NCI-H460 (cell line): ENCODE data around the gene C2orf42. TPM values are rescaled to one million over a fixed set of nuclear protein-coding genes. Genes with fewer than 3 reads are reported as not detected.
"Not testable (repeated sequence)": the region's sequence is repeated elsewhere in the genome, so short reads cannot be mapped to it uniquely, and the experiment has no call there.

Experiments used
- DNase-seq: peaks from one replicate; pipeline ENCODE4 v3.0.0-alpha.2; 2016; ENCODE audit warnings: low read depth; ENCODE audit errors: extremely low read depth
- total RNA-seq: library from RNA; depleted of rRNA; stranded (reverse); fragments of >200 nt; shearing (Covaris generic); gene quantifications from 2 replicates; pipeline ENCODE4 v1.2.3, GENCODE V29; 2014

Gene C2orf42
- total RNA-seq, 1 experiment from 2014 or later = 15.6 TPM

DNA sequence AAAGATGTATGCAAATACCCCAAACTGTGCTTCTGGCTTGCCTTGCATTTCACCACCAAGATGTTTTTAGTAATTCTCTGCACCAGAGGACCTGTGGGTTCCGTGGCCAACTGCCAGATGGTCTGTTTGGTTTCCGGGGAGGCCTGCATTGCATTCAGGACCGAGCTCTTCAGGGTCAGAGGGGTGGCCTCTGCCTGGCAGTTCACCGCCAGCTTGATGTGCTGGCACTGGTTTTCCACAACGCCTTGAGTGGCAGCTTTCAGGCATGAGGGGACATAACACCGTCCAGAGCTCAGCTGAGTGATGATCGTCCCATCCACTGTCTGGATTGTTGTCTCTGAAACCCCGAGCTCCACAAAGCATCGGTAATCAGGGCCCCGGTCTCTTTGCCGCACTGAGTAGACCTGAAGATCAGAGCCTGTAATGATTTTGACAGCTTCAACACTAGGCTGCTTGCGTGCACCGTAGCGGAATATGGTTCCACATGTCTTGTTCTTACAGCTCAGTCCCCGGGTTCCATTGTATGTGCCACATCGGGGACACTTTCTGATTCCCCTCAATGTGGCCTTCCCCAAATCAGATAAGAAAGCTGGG is 9.4 kb downstream of the C2orf42 start:
- DNase-seq = no peak

DNA sequence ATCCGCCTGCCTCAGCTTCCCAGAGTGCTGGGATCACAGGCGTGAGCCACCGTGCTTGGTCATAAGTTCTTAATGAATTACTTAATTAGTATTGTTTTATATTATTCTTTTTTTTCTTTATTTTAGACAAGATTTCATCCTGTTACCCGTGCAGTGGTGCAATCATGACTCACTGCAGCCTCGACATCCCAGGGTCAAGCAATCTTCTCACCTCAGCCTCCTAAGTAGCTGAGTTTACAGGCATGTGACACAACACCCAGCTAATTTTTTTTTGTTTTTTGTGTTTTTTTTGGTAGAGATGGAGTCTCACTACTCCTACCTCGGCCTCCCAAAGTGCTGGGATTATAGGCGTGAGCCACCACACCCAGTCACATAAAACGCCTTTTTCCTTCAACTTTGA is 17.3 kb downstream of the C2orf42 start:
- DNase-seq = no peak

DNA sequence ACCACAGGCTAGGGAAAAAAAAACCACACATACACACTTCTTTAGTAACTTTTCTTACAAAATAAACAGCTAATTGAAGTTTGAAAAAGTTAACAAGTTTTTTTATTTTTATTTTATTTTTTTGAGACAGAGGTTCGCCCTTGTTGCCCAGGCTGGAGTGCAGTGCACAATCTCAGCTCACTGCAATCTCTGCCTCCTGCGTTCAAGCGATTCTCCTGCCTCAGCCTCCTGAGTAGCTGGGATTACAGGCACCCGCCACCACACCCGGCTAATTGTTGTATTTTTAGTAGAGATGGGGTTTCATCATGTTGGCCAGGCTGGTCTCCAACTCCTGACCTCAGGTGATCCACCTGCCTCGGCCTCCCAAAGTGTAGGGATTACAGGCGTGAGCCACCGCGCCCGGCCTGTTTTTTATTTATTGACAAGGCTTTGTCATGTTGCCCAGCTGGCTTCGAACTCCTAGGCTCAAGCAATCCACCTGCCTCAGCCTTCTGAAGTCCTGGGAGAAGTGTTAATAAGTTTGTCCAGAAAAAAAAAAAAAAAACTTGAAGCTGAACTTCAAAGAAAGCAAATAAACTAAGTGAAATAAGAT is 21.1 kb downstream of the C2orf42 start:
- DNase-seq = not testable (repeated sequence)

DNA sequence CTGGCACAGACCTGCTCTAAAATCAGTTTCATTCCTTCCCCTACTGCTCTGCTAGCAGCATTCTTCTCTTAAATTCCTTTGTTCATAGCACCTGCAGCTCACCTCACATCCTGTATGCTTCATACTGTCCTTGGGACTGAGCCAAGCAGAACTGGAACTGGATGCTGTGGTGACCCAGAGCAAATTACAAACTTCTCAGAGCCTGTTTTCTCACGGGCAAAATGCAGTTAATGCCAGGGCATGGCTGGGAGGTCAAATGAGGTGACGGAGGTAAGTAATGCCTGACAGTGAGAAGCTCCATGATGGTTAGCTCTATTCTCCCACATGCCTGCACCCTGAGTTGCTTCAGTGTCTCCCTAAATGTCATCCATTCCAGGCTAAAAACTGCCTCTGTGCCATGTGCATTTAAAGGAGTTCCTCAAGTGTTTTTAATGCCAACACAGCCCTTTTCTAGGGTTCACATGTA is 29.7 kb downstream of the C2orf42 start:
- DNase-seq = no peak

DNA sequence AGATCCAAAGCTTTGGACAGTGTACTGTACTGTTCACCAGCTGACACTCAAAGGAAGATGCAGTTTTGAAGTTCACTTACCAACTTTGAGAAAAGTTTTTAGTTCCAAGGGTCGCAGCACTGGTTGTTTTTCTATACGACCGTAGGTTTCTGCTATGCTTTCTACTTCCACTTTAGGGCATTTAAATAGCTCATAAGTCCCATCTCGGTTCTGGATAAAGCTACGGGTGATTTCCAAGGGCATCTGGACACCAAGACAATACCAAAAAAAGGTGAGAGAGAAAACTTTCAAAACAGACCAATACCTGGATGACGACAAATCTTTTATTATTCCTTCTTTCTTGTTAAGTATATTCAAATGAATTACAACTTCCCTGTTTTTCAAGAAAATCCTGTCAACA is 30.3 kb downstream of the C2orf42 start:
- no peak for DNase-seq

DNA sequence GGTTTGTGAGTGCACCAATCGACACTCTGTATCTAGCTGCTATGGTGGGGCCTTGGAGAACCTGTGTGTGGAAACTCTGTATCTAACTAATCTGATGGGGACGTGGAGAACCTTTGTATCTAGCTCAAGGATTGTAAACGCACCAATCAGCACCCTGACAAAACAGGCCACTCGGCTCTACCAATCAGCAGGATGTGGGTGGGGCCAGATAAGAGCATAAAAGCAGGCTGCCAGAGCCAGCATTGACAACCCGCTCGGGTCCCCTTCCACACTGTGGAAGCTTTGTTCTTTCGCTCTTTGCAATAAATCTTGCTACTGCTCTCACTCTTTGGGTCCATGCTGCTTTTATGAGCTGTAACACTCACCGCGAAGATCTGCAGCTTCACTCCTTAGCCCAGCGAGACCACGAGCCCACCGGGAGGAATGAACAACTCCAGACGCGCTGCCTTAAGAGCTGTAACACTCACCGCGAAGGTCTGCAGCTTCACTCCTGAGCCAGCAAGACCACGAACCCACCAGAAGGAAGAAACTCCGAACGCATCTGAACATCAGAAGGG is 41.6 kb downstream of the C2orf42 start:
- not testable (repeated sequence) for DNase-seq

DNA sequence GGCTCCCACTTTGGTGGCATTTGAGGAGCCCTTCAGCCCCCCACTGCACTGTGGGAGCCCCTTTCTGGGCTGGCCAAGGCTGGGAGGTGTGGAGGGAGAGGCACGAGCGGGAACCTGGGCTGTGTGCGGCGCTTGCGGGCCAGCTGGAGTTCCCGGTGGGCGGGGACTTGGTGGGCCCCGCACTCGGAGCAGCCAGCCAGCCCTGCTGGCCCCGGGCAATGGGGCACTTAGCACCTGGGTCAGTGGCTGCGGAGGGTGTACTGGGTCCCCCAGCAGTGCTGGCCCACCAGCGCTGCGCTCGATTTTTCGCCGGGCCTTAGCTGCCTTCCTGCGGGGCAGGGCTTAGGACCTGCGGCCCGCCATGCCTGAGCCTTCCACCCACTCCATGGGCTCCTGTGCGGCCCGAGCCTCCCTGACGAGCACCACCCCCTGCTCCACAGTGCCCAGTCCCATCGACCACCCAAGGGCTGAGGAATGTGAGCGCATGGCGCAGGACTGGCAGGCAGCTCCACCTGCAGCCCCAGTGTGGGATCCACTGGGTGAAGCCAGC is 42.5 kb downstream of the C2orf42 start:
- DNase-seq = not testable (repeated sequence)

DNA sequence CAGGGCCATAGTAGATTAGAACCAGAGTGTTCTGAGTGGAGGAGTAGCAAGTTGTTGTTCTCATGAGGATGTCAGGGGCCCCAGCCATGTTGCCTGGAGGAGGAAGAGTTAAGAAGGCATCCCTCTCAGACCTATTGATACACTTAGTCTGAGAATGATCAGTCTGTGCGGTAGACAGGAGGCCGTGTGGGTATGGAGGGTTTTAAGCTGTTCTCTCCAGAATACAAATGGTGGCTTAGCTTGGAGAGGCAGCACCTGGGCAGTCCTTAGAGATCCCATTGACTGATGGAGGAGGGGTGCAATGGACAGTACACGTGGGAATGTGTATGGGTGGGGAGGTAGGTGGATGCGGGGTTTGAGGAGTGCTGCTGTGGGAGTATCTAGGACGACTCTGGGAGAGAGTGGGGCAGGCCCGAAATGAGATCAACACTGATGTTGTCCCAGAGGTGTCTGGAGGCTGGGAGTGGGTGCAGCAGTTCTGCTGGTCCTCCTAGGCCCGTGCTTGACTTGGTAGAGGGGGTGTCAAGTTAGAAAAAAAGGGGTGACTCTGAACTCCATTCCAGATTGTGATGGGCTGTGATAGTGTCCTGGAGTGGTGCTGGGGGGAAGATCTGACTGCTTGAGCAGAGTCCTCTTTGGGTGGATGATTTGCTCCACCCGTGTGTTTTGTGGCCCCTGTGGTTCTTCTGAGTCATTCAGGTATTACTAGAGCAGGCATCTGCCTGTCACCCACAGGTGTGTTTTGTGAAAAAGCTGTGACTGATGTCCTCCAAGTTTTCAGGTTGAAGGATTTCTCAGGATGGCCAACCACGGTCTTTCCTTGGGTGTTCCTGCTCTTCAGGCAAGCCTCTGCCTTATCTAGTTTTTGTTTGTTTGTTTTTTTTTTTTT is 44.7 kb downstream of the C2orf42 start:
- DNase-seq = no peak

DNA sequence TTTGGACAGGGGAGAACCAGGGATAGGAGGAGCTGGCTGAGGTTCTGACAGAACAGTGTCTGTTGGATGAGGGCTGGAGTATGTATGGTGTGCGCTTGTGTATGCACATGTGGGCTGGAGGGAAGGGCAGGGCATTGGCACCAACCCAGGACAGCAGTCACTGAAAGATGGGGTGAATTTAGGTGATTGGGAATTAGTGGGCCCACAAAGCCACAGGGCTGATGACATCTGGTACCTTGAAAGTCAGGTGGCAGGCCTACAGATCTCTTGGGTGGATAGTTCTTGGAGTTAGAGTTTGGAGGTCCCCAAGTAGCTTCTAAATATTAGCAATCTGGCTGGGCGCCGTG is 45.7 kb downstream of the C2orf42 start:
- no peak for DNase-seq

DNA sequence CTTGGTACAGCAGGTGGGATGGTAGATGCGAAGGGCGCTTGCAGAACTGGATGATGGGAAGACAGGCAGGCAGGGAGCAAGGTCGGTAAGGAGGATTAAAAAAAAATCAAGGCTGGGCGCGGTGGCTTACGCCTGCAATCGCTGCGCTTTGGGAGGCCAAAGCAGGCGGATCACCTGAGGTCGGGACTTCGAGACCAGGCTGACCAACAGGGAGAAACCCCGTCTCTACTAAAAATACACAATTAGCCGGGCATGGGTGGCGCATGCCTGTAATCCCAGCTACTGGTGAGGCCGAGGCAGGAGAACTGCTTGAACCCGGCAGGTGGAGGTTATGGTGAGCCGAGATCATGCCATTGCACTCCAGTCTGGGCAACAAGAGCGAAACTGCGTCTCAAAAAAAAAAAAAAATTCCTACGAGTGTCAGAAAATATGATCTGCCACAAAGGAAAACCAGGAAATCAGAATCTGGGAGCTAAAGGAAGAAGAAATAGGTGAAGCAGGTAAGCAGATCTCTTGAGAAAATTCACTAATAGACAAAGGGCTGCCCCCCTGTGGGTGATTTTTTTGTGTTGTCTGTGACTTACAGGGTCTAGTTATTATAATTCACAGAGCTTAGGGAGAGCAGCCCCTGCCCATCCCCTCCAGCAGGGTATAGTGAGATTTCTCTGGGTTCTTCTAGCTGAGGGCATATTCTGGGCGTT is 46.2 kb downstream of the C2orf42 start:
- DNase-seq = no peak

DNA sequence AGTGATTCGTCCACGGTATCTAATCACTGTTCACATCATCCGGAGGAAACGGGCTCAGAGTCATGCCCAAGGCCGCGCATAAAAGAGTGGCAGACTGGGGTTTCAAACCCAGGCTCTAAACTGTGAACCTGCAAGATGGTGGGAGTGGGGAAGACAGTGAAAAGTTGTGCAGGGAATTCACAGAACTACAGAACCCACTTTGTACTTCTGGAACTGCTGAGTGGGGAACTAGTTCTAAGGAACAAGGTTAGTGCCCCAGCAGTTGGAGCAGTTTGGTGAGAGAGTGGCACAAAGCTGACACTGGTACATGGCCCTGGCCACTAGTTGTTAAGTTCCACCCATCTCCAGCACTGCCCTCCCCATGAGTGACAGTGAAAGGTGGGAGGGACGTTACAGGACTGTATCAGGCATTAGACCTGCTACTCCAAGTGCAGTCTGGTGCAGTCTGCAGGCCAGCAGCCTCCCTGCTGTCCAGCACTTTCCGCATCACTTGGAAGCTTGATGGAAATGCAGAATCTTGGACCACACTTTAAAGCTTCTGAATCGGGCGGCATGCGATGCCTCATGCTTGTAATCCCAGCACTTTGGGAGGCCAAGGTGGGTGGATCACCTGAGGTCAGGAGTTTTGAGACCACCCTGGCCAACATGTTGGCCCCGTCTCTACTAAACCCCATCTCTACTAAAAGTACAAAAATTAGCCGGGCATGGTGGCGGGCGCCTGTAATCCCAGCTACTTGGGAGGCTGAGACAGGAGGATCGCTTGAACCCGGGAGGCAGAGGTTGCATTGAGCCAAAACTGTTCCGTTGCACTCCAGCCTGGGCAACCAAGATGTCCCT is 47.3 kb downstream of the C2orf42 start:
- DNase-seq = peak; percentile 54

DNA sequence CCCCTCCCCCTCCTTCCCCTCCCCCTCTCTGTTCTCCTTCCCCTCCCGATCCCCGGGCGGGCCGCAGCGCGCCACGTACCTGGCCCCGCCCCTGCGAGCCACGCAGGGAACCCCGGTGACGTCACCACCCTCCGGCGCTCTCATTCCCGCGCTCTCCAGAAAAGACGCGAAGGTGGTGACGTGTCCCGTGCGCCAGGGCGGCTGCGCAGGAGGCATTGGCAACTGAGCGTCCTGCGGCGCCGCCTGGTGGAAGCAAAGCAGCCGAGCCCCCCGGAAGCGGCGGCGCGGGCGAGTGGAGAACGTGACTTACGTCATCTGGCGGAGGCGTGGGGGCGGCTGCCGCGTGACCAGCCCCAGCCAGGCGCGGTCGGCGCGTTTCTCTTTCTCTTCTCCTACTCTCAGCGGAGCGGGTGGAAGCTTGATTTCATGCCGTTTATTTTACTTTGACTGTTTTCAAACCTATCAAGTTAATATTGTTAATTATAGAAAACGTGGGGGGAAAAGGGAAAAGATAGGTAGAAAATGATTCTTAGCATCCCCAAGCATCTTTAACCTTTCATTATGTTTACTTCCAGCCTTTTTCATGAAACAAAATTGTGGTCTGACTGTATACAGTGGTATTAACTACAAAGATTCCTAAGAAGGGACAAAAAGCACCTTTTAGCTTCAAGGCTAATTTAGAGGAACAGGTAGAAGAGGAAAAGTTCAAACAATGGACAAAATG is 48.1 kb downstream of the C2orf42 start:
- DNase-seq = peak; percentile 100

DNA sequence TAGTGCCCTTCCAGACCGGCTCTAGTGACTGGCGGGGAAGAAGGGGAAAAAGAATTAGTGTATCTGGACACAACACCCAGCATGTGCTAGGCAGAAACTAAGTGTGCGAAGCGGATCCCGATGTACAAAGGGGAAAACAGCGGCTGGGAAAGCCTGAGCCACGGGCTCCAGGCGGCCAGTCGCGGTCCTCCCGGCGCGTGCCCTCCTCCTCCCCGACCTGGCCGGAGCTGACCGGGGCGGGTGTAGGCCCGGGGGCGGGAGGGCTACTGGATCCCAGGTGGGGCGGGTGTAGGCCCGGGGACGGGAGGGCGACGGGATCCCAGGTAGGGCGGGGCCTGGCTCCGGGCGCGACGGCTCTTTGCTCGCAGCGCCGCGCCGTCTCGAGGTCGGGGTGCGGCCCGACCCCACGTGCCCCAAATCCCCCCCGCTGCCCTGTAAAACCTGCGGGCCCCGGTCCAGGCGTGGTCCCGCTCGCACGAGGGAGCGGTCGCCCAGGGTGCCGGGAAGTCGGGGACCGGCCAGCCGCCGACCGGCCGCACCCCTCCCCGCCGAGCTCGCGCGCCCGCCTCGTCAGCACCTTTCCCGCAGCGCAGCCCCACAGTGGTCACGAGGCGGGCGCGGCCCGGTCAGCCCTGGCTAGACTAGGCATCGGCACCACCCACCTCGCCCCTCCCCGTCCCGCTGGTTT is 48.8 kb downstream of the C2orf42 start:
- peak; percentile 33 for DNase-seq

DNA sequence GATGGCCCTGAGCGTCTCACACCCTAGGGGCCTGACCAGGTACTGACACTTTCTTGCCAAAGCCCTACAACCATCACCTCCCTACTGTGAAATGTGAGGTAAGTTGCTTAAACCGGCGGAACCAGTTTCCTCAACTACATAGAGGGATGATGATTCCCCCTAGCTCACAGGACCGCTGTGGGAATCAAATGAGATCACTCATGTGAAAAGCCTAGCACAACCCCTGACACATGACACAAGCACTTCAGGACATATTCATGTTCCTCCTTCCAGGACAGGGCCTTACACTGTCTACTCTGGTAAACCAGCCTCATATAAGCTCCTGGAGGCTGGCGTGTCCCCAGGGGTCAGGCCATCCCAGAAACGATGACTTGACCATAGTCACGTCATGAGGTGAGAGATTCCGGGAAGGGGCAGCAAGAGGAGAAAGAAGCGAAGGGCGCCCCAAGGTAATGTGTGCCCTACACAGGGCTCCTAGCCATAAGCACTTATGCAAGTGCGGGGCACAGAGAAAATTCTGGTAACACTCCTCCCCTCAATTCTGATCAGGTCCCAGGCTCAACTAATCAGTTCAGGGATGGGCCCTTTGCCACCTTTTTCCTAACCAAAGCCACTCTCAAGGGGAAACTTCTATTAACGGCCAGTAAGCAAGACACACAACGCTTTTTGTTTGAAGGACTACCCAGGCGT is 49.5 kb downstream of the C2orf42 start:
- DNase-seq = no peak

DNA sequence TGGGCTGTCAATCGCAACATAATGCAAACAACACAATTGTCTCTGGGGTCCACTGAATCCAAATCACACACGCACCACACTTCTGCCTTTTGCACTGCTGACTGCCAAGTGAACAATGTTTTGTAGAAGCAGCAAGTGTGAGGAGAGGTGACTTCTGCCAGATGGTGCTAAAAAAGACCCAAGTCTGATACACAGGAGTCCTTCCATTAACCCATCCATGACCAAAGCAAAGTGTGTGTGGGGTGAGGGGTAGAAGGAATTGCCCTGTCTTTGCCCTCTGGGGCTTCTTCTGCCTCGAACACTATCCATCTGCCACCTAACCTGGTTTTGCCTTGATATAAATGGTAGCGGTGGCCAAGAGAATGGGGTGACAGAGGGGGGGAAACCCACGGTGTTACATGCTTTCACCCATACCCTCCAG is 50.0 kb downstream of the C2orf42 start:
- DNase-seq = no peak

DNA sequence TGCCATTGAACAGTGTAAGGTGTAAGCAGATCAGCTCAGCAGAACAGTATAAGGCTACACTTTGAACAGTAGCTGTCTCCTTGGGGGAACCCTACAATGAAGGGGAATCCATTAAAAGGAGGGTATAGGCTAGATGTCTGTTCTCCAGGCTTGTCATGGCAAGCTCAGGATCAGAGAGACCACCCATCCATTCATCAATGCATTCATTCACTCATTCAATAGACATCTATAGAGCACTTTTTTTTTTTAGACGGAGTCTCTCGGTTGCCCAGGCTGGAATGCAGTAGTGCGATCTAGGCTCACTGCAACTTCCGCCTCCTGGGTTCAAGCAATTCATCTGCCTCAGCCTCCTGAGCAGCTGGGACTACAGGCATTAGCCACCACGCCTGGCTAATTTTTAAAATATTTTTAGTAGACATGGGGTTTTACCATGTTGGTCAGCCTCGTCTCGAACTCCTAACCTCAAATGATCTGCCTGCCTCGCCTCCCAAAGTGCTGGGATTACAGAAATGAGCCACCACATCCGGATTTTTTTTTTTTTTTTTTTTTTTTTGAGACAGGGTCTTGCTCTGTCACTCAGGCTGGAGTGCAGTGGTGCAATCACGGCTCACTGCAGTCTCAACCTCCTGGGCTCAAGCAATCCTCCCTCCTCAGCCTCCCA is 56.4 kb downstream of the C2orf42 start:
- DNase-seq = not testable (repeated sequence)
